GM12892 (cell line): ENCODE results near the gene CTPS1.

Experiments
- POLR2A ChIP-seq: IDR thresholded peaks from 2 replicates; pipeline ENCODE4 v1.6.1; 2011; ENCODE audit warnings: low read depth, low read length, control low read depth
- TAF1 ChIP-seq: IDR thresholded peaks from 2 replicates; pipeline ENCODE4 v1.6.1; 2011; ENCODE audit warnings: low read depth, mild to moderate bottlenecking, control low read depth, low read length, borderline replicate concordance

DNA sequence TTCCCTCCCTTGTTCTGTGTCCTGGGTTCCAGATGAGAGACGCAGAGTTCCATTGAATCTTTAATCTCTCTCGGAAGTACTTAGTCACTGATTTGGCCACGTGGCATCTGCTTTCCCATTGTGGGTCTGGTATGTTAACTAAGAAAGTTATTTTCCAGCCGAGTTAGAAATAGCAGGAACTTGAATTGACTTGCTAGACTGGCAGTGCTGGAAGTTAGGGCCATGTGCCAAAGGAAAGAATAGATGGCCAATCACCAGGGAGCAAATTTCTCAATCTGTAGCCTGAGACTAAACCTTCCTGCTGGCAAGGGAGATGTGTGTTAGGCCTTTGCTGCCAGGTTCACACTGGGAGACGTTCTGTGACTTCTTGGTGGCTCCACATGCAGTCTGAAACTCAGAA lies 66.2 kb downstream of the CTPS1 start:
- TF ChIP-seq POLR2A (no peak), TAF1 (no peak)
